CD4-positive, alpha-beta T cell treated with Interleukin-15 for 4 hours (primary cell): ENCODE results near the gene PRLH.

ENCODE experiments used
- DNase-seq: peaks from one replicate; pipeline ENCODE4 v3.0.0-alpha.2; 2020; ENCODE audit warnings: low spot score

PRLH gene

GRCh38 chr2:237565974-237566373 lies 400 bp upstream of the PRLH start:
- no peak for DNase-seq

GRCh38 chr2:237567276-237568029 lies 1.1 kb downstream of the PRLH start:
- DNase-seq, result no peak

GRCh38 chr2:237568121-237568660 lies 1.8 kb downstream of the PRLH start:
- no peak for DNase-seq

- no peak for DNase-seq
These were observed 2.7 kb downstream of the PRLH start for GRCh38 chr2:237569041-237569440.

- no peak for DNase-seq
These were observed 3.5 kb downstream of the PRLH start for GRCh38 chr2:237569896-237570295.

GRCh38 chr2:237570776-237571335 lies 4.5 kb downstream of the PRLH start:
- DNase-seq, result no peak

- no peak for DNase-seq
These were observed 5.2 kb downstream of the PRLH start for GRCh38 chr2:237571551-237571950.

- DNase-seq, result peak; percentile 78
These were observed 5.8 kb downstream of the PRLH start for GRCh38 chr2:237572021-237572741.

- DNase-seq, result no peak
These were observed 6.3 kb downstream of the PRLH start for GRCh38 chr2:237572742-237573101.

GRCh38 chr2:237573721-237574415 lies 7.5 kb downstream of the PRLH start:
- no peak for DNase-seq

- DNase-seq, result no peak
These were observed 8.1 kb downstream of the PRLH start for GRCh38 chr2:237574467-237574866.

- no peak for DNase-seq
These were observed 8.8 kb downstream of the PRLH start for GRCh38 chr2:237574894-237575868.

GRCh38 chr2:237575869-237576862 lies 9.8 kb downstream of the PRLH start:
- no peak for DNase-seq

- DNase-seq, result no peak
These were observed 10.6 kb downstream of the PRLH start for GRCh38 chr2:237576974-237577373.

- DNase-seq, result no peak
These were observed 11.1 kb downstream of the PRLH start for GRCh38 chr2:237577458-237577857.

GRCh38 chr2:237577956-237578870 lies 11.8 kb downstream of the PRLH start:
- no peak for DNase-seq

GRCh38 chr2:237581326-237581725 lies 15.0 kb downstream of the PRLH start:
- no peak for DNase-seq

- DNase-seq, result peak; percentile 53
These were observed 15.7 kb downstream of the PRLH start for GRCh38 chr2:237581751-237582746.
